Esophagus squamous epithelium (tissue), 4 donors: ENCODE results near the gene STRAP.

Source experiments
- POLR2A ChIP-seq, 4 donors: fragments of 450-650 bp; IDR thresholded peaks; one replicate each; pipeline ENCODE4 v1.6.1; 2017; ENCODE audit warnings: antibody characterized with exemption in 4 of 4, mild to moderate bottlenecking in 4 of 4, moderate library complexity in 3 of 4
- TF ChIP-seq, protein P1 (sequence below), 6 experiments: fragments of 450-650 bp in 4 of 6; fragments of 200-600 bp in 2 of 6; sonication (generic) in 2 of 6; IDR thresholded peaks; one replicate each; pipeline ENCODE4 v1.5.1; 2016 to 2019; ENCODE audit warnings: antibody characterized with exemption in 6 of 6, mild to moderate bottlenecking in 4 of 6, moderate library complexity in 4 of 6

DNA sequence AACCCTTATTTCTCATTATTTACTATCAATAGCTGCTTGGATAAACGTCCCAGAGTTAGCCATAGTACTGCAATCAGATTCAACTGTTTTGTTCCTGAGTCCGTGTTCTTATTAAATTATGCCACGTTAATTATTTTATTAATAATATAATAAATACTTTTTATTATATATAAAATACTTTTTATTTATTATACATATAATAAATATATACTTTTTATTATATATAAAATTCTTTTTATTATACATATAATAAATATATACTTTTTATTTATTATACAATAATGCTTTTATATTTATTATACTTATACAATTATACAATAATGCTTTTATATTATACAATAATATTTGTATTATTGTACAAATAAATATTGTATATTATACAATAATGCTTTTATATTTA lies 11.1 kb downstream of the STRAP start:
- TF ChIP-seq, protein P1, sequence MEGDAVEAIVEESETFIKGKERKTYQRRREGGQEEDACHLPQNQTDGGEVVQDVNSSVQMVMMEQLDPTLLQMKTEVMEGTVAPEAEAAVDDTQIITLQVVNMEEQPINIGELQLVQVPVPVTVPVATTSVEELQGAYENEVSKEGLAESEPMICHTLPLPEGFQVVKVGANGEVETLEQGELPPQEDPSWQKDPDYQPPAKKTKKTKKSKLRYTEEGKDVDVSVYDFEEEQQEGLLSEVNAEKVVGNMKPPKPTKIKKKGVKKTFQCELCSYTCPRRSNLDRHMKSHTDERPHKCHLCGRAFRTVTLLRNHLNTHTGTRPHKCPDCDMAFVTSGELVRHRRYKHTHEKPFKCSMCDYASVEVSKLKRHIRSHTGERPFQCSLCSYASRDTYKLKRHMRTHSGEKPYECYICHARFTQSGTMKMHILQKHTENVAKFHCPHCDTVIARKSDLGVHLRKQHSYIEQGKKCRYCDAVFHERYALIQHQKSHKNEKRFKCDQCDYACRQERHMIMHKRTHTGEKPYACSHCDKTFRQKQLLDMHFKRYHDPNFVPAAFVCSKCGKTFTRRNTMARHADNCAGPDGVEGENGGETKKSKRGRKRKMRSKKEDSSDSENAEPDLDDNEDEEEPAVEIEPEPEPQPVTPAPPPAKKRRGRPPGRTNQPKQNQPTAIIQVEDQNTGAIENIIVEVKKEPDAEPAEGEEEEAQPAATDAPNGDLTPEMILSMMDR (IDR thresholded peaks at IDR 0.05): no peak
- no peak for TF ChIP-seq POLR2A (IDR thresholded peaks at IDR 0.05)
